Progenitor cell of endocrine pancreas (in vitro differentiated cells): ENCODE measurements around the gene MAN1C1. TPM values are rescaled to one million over a fixed set of nuclear protein-coding genes. Genes with fewer than 3 reads are reported as not detected.

ENCODE experiments used
- DNase-seq: peaks from one replicate; pipeline ENCODE4 v3.0.0; 2021; ENCODE audit warnings: low spot score; ENCODE audit not compliant: unreplicated experiment
- H3K27ac Mint-ChIP-seq: 2 replicates; pipeline ENCODE4 v1.8.0; 2021; ENCODE audit warnings: mild to moderate bottlenecking, moderate library complexity, mixed read lengths
- H3K27me3 Mint-ChIP-seq: 2 replicates; pipeline ENCODE4 v1.8.0; 2021; ENCODE audit warnings: mixed read lengths
- H3K36me3 Mint-ChIP-seq: 2 replicates; pipeline ENCODE4 v1.8.0; 2022; ENCODE audit warnings: mixed read lengths; ENCODE audit not compliant: insufficient read depth
- H3K4me1 Mint-ChIP-seq: 2 replicates; pipeline ENCODE4 v1.8.0; 2021; ENCODE audit warnings: low read depth, mixed read lengths
- H3K4me3 Mint-ChIP-seq: 2 replicates; pipeline ENCODE4 v1.8.0; 2021; ENCODE audit warnings: low read depth, mild to moderate bottlenecking, moderate library complexity, mixed read lengths
- H3K9me3 Mint-ChIP-seq: 2 replicates; pipeline ENCODE4 v1.8.0; 2021; ENCODE audit warnings: low read depth, mixed read lengths
- CTCF ChIP-seq: fragments of 200-600 bp; sonication (generic); IDR thresholded peaks from one replicate; pipeline ENCODE4 v1.5.0; 2021; ENCODE audit warnings: antibody characterized with exemption, mild to moderate bottlenecking; ENCODE audit not compliant: unreplicated experiment
- total RNA-seq: library from RNA; stranded (reverse); gene quantifications from 2 replicates; pipeline ENCODE4 v1.2.1, GENCODE V29; 2021

Gene MAN1C1
- total RNA-seq, 1 donor from 2014 or later: 5.1 TPM

GRCh38 chr1:25609921-25610320 is 6.7 kb upstream of the MAN1C1 start:
- no peaks in the 10 kb centered on the region for H3K9me3 Mint-ChIP-seq
- H3K27ac Mint-ChIP-seq: no peak overlapping the region
- no peaks in the 10 kb centered on the region for H3K4me1 Mint-ChIP-seq
- peaks cover 75% of the 10 kb centered on the region for H3K27me3 Mint-ChIP-seq
- H3K36me3 Mint-ChIP-seq: no peaks in the 10 kb centered on the region
- no peak for TF ChIP-seq CTCF
- DNase-seq: no peak
- H3K4me3 Mint-ChIP-seq: no peak overlapping the region

- no peak for DNase-seq
- H3K27me3 Mint-ChIP-seq: peaks cover 75% of the 10 kb centered on the region
- no peak for TF ChIP-seq CTCF
Measured at GRCh38 chr1:25610822-25611630, 5.6 kb upstream of the MAN1C1 start.

GRCh38 chr1:25611843-25612242 is 4.7 kb upstream of the MAN1C1 start:
- no peak for DNase-seq
- H3K4me1 Mint-ChIP-seq: no peaks in the 10 kb centered on the region
- no peak overlapping the region for H3K4me3 Mint-ChIP-seq
- H3K27ac Mint-ChIP-seq: no peak overlapping the region
- no peaks in the 10 kb centered on the region for H3K9me3 Mint-ChIP-seq
- H3K36me3 Mint-ChIP-seq: no peaks in the 10 kb centered on the region
- TF ChIP-seq CTCF: no peak
- peaks cover 70% of the 10 kb centered on the region for H3K27me3 Mint-ChIP-seq

More at GRCh38 chr1:25610822-25611630, 5.6 kb upstream of the MAN1C1 start:
- Mint-ChIP-seq H3K4me3 (no peak overlapping the region), H3K36me3 (no peaks in the 10 kb centered on the region), H3K9me3 (no peaks in the 10 kb centered on the region), H3K4me1 (no peaks in the 10 kb centered on the region), H3K27ac (no peak overlapping the region)

GRCh38 chr1:25612421-25612820 is 4.2 kb upstream of the MAN1C1 start:
- Mint-ChIP-seq H3K27ac (no peak overlapping the region), H3K4me1 (no peaks in the 10 kb centered on the region), H3K9me3 (no peaks in the 10 kb centered on the region), H3K4me3 (no peak overlapping the region), H3K27me3 (peaks cover 64% of the 10 kb centered on the region), H3K36me3 (no peaks in the 10 kb centered on the region)
- DNase-seq: no peak
- TF ChIP-seq CTCF: no peak

- H3K27me3 Mint-ChIP-seq: peaks cover 64% of the 10 kb centered on the region
- no peak overlapping the region for H3K4me3 Mint-ChIP-seq
- no peaks in the 10 kb centered on the region for H3K36me3 Mint-ChIP-seq
- TF ChIP-seq CTCF: no peak
- no peaks in the 10 kb centered on the region for H3K4me1 Mint-ChIP-seq
- no peaks in the 10 kb centered on the region for H3K9me3 Mint-ChIP-seq
- H3K27ac Mint-ChIP-seq: no peak overlapping the region
- DNase-seq: no peak
Measured at GRCh38 chr1:25613091-25613490, 3.5 kb upstream of the MAN1C1 start.
